HG02981 (cell line): ENCODE results near the gene RPTOR.
"Not testable (repeated sequence)": the region's sequence is repeated elsewhere in the genome, so short reads cannot be mapped to it uniquely, and the experiment has no call there.

ENCODE experiments used
- ATAC-seq: cut with Tn5 transposase; IDR thresholded peaks from one replicate; pipeline ENCODE4 v1.9.1; 2021; ENCODE audit warnings: mild to moderate bottlenecking, moderate library complexity; ENCODE audit not compliant: unreplicated experiment

The RPTOR gene, protein sequence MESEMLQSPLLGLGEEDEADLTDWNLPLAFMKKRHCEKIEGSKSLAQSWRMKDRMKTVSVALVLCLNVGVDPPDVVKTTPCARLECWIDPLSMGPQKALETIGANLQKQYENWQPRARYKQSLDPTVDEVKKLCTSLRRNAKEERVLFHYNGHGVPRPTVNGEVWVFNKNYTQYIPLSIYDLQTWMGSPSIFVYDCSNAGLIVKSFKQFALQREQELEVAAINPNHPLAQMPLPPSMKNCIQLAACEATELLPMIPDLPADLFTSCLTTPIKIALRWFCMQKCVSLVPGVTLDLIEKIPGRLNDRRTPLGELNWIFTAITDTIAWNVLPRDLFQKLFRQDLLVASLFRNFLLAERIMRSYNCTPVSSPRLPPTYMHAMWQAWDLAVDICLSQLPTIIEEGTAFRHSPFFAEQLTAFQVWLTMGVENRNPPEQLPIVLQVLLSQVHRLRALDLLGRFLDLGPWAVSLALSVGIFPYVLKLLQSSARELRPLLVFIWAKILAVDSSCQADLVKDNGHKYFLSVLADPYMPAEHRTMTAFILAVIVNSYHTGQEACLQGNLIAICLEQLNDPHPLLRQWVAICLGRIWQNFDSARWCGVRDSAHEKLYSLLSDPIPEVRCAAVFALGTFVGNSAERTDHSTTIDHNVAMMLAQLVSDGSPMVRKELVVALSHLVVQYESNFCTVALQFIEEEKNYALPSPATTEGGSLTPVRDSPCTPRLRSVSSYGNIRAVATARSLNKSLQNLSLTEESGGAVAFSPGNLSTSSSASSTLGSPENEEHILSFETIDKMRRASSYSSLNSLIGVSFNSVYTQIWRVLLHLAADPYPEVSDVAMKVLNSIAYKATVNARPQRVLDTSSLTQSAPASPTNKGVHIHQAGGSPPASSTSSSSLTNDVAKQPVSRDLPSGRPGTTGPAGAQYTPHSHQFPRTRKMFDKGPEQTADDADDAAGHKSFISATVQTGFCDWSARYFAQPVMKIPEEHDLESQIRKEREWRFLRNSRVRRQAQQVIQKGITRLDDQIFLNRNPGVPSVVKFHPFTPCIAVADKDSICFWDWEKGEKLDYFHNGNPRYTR (N-terminal part only)

GRCh38 chr17:80544655-80545498 lies at the start of gene RPTOR:
Gene RPTOR, plus strand, starts transcription at chr17:80544838. Its CDS starts 792 bp downstream, at chr17:80545630.
- peak; percentile 73 for ATAC-seq

- ATAC-seq = no peak
Measured at GRCh38 chr17:80497726-80498241, 46.9 kb upstream of the RPTOR start.

DNA sequence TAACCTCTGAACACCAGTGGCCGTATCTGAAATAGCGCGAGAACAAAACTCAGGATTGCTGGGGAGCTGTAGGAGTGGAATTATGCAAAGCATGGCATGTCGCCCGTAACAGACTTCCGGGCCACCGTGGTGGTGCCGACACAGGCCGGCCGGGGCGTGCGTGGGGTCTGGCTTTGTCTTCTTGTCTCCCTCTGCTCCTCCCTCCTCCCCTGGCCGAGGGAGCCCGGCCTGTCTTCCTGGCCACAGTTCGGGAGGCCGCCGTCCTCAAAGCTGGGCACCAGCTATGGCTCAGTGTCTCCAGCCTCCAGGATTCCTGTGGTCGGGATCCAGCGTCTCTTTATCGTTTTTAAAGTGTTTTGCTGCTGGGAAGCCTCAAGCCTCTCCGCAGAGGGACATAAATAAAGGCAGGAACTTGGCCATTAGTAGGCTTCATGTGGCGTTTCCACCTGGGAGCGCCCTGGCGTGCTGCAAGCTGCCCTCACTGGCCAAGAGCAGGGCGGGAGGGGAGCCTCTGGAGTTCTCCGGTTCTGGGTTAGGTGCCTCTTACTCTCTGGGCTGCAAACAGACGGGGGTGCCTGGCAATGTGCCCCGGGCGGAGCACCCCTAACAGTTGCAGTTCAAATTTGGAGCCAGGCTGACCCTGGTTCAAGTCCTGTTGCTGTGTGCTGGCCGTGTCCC lies 46.3 kb upstream of the RPTOR start:
- no peak for ATAC-seq

GRCh38 chr17:80498920-80499410 lies 45.7 kb upstream of the RPTOR start:
- no peak for ATAC-seq

DNA sequence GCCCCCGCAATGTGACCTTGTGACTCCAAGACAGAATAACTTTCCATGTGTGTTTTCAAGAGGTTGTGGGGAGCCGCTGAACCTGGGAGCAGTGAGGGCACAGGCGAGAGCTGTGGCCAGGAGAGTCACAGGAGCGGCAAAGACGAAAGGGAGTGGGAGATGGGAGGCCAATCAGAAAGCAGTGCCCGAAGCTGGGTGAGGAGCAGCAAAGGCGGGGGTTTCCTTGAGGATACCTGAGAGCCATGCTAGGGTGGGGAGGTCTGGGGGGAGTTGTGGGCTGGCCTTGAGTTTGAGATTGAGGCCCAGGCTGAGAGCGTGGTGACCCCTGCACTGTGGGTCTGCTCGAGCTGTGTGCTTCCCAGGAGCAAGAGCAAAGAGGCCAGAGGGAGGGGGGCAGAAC lies 45.1 kb upstream of the RPTOR start:
- ATAC-seq = no peak

GRCh38 chr17:80499961-80500665 lies 44.5 kb upstream of the RPTOR start:
- ATAC-seq = no peak

- no peak for ATAC-seq
Measured at GRCh38 chr17:80501741-80502577, 42.7 kb upstream of the RPTOR start.

- ATAC-seq = no peak
Measured at GRCh38 chr17:80502578-80502877, 42.1 kb upstream of the RPTOR start.

DNA sequence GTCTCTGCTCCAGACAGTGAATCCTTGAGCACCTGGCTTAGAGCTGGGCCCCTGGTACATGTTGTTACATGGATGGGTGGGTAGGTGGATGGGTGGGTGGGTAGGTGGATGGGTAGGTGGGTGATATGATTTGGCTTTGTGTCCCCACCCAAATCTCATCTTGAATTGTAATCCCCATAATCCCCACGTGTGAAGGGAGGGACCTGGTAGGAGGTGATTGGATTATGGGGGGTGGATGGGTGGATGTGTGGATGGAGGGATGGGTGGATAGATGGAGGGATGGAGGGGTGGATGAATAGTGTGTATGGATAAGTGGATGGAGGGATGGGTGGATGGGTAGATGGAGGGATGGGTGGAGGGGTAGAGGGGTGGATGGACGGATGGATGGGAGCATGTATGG lies 41.6 kb upstream of the RPTOR start:
- no peak for ATAC-seq

DNA sequence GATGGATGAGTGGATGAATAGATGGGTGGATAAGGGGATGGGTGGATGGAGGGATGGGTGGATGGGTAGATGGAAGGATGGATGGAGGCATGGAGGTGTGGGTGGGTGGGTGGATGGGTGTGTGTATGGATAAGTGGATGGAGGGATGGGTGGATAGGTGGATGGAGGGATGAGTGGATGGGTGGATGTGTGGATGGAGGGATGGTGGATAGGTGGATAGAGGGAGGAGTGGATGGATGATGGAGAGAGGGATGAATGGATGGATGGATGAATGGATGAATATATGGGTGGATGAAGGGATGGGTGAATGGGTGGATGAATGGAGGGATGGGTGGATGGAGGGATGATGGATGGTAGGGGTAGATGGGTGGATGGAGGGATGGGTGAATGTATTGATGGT lies 40.7 kb upstream of the RPTOR start:
- ATAC-seq = no peak

- ATAC-seq = no peak
Measured at GRCh38 chr17:80504686-80505413, 39.8 kb upstream of the RPTOR start.

GRCh38 chr17:80507177-80507576 lies 37.5 kb upstream of the RPTOR start:
- ATAC-seq = not testable (repeated sequence)

- ATAC-seq = no peak
Measured at GRCh38 chr17:80507965-80508364, 36.7 kb upstream of the RPTOR start.

DNA sequence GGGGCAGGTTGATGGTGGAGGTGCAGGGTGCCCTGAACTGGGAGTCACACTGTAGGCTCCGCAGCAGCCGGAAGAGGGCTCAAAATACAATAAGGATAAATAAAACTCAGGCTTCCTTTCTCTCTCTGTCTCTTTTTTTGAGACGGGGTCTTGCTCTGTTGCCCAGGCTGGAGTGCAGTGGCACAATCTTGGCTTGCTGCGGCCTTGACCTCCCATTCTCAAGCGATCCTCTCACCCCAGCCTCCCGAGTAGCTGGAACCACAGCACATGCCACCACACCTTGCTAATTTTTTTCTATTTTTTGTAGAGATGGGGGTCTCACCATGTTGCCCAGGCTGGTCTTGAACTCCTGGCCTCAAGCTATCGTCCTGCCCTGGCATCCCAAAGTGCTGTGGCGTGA lies 35.3 kb upstream of the RPTOR start:
- ATAC-seq = no peak

GRCh38 chr17:80510132-80510531 lies 34.5 kb upstream of the RPTOR start:
- ATAC-seq = no peak

GRCh38 chr17:80510772-80511171 lies 33.9 kb upstream of the RPTOR start:
- no peak for ATAC-seq
